ENCODE results near the gene REEP1.
"Not testable (repeated sequence)": the region's sequence is repeated elsewhere in the genome, so short reads cannot be mapped to it uniquely, and the experiment has no call there.

REEP1 gene

DNA sequence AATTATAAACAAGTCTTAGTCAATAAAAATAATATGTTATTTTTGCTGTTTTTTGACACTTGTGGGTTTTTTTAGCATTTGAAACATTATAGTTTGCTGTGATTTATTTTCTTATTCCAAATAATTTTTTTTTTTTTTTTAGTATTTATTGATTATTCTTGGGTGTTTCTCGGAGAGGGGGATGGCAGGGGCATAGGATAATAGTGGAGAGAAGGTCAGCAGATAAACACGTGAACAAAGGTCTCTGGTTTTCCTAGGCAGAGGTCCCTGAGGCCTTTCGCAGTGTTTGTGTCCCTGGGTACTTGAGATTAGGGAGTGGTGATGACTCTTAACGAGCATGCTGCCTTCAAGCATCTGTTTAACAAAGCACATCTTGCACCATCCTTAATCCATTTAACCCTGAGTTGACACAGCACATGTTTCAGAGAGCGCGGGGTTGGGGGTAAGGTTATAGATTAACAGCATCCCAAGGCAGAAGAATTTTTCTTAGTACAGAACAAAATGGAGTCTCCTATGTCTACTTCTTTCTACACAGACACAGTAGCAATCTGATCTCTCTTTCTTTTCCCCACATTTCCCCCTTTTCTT, 8.5 kb upstream of the REEP1 start:
- not testable (repeated sequence) for DNase-seq

GRCh38 chr2:86344404-86344803, 7.0 kb upstream of the REEP1 start:
- no peak for DNase-seq

DNA sequence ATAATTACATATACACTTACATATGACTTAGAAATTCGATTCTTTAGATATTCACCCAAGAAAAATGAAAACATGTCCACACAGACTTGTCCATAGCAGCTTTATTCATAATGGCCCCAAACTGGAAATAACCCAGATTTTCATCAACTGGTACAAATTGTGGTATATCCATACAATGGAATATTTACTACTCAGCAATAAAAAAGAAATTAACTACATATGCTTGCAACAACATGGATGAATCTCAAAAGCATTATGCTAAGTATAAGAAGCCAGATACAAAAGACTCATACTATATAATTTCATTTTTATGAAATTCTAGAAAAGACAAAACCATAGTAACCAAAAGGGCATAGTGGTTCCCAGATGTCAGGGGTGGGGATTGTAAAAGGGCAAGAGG, 5.1 kb upstream of the REEP1 start:
- DNase-seq, result no peak

- no peak for DNase-seq
Observed at GRCh38 chr2:86341470-86341869, 4.0 kb upstream of the REEP1 start.

- DNase-seq, result no peak
Observed at GRCh38 chr2:86338778-86339295, 1.4 kb upstream of the REEP1 start.

GRCh38 chr2:86336675-86337243, 667 bp downstream of the REEP1 start:
- no peak for DNase-seq

GRCh38 chr2:86335865-86336674, 1.4 kb downstream of the REEP1 start:
- DNase-seq, result no peak

GRCh38 chr2:86333378-86333777, 4.0 kb downstream of the REEP1 start:
- DNase-seq, result no peak

- DNase-seq, result no peak
Observed at GRCh38 chr2:86332654-86333053, 4.8 kb downstream of the REEP1 start.

- DNase-seq, result no peak
Observed at GRCh38 chr2:86331384-86331783, 6.0 kb downstream of the REEP1 start.

DNA sequence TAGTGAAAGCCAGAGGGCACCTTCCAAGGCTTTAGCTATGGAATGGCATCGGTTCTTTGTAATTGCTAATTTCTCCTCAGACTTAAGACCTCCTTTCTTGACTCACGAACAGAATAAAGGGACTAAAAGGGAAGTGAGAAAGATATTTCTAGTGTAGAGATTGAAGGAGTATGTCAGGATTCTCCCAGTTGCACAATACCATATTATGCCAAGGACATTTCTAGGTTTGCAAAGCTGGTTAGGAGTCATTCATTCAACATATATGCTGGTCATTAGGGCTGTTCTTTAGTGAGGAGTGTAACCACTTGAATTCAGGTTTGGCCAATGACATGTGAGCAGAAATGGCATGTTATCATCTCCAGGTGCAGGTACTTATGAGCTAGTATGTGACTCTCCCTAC, 7.4 kb downstream of the REEP1 start:
- DNase-seq, result no peak

- no peak for DNase-seq
Observed at GRCh38 chr2:86323273-86324021, 14.0 kb downstream of the REEP1 start.

DNA sequence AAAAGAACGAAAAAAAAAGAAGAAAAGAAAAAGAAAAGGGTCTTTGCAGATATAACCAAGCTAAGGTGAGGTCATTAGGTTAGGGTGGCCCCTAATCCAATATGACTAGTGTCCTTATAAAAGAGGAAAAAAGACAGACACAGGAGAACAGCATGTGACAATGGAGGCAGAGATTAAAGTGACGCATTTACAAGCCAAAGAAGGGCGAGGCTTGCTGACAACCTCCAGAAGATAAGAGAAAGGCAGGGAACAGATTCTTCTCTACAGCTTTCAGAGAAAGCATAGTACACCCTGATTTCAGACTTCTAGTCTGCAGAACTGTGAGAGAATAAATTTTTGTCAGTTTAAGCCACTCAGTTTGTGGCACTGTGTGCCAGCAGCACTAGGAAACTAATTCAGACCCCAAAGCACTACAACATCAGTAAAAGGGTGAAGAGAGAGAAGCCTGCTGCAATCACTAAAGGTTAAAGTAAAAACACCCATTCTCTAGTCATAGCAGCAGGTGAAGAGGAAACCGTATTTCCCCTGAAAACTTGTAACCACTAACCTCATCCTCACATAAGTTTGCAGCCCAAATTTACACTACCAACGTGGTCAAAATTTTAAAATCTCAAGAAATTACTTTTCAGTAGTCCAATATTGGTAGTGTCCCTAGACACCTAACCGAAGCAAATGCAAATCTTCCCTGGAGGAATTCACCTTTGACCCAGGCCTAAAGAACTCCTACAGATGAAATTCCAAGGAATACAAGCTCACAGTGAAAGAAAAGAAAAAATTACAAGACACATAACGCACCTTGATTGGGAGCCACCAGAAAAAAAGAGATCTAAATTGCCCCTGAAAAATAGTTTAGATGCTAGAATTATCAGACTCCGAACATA, 17.5 kb downstream of the REEP1 start:
- DNase-seq, result no peak

DNA sequence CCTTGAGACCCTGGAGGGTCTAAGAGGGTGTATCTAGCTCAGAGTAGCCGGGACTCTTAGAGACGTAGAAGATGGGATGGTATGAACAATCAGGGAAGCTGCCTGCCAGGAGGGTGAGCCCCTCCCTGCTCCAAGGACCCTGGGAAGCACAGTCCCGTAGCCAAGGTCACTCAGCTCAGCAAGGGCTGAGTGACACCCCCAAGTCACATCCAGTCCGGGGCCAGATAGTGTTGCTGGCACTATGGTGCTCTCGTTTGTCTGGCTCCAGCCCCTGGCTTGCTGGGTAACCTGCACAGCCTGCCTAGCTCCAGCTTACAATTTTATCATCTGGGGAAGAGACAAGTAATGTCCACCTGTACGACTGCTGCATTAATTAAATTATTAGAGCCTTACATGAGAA, 22.3 kb downstream of the REEP1 start:
- DNase-seq, result no peak

DNA sequence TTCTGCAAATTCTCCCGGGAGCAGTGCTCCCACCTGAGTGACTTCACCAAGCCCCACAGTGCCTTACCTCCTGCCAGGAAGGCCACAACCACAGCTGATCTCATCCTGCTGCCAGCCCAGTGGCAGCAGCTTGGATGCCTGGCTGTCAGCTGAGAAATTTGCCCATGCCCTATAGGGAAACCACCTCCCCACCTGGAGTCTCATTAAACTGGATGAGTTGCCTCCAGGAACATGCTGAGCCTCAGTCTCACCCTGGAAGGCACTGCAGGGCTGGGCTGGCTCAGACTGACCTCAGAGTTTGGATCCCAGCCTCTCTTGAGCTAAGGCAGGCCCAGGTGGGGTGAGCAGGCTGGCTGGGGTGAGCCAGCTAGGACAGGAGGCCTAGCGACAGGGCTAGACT, 23.3 kb downstream of the REEP1 start:
- DNase-seq, result no peak

DNA sequence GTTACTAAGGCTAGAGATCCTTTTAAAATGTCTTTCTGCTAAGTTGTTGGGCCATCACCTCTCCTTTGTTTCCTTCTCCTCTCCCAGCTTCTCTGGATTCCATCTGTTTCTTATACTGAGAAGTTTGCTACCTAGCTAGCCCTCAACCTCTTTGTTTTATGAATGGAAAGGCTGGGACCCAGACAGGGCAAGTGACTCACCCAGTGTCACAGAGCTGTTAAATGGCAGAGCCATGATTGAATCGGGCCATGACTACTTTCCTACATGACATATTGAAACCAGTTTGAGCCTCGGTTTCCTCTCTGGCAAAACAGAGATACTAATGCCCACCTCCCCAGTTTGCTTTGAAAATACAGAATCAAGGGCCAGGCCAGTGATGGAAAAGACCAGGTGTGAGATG, 24.1 kb downstream of the REEP1 start:
- no peak for DNase-seq

GRCh38 chr2:86311879-86312278, 25.5 kb downstream of the REEP1 start:
- no peak for DNase-seq

DNA sequence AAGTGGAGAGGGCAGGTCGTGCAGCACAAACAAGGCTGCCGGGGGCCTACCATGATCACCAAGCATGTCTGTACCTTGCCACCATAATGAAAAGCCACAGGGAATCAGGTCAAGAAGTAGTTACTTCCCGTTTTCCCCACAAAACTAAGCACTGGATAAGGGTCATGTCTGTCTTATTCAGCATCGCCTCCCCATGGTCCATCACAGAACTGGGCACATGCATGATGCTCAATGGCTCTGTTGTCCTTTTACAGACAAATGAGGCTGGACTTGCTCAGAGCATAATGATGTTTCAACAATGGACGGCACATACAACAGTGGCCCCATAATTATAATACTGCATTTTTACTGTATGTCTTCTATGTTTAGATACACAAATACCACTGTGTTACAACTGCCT, 27.5 kb downstream of the REEP1 start:
- no peak for DNase-seq

GRCh38 chr2:86308984-86309695, 28.3 kb downstream of the REEP1 start:
- no peak for DNase-seq

DNA sequence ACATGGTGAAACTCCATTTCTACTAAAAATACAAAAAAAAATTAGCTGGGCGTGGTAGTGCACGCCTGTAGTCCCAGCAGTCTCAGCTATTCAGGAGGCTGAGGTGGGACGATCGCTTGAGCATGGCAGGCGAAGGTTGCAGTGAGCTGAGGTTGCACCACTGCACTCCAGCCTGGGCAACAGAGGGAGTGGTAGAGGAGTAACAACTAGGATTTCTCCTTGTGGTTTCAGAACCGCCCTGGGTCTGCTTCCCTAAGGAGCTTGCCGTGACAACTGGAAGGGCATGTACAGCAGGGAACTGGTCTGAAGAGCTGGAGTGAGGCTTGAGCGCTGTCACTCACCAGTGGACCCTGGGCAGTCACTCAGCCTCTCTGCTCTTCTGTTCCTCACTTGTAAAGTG, 29.1 kb downstream of the REEP1 start:
- no peak for DNase-seq

DNA sequence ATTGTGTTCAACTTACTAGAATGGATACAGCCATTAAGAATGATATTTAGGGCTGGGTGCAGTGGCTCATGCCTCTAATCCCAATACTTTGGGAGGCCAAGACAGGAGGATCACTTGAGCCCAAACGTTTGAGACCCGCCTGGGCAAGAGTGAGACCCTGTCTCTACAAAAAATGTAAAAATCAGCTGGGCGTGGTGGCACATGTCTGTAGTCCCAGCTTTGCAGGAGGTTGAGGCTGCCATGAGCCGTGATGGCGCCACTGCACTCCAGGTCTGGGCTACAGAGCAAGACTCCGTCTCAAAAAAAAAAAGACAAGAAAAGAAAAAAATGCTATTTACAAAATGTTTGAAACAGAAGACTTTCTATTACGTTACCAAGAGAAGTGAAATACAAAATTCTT, 30.0 kb downstream of the REEP1 start:
- no peak for DNase-seq

DNA sequence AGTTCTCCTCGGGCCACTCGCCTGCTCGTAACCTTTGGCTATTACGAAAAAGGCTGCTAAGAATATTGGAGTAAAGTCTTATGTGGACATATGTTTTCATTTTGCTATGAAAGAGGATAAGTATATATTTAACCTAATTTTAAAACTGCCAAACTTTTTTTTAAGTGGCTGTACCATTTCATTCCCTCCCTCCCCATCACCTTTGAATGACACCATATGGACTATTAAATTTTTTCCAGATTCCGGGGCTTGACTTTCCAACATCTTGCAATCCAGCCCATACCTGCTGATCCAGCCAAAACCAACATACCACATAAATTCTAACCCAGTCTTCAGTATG, 31.5 kb downstream of the REEP1 start:
- DNase-seq, result no peak
